Occipital lobe (tissue), 2 donors: ENCODE data around the gene PALM. TPM values are rescaled to one million over a fixed set of nuclear protein-coding genes. Genes with fewer than 3 reads are reported as not detected.

Source experiments
- DNase-seq: peaks from one replicate; lab custom pipeline; 2025; lab: John Stamatoyannopoulos, UW
- total RNA-seq: library from RNA; depleted of rRNA; stranded (reverse); fragments of >200 nt; gene quantifications from one replicate; pipeline ENCODE4 v1.2.3, GENCODE V29; 2014

The PALM gene
- total RNA-seq, 1 donor from 2014 or later, result 95.9 TPM

- no peak for DNase-seq
Measured at GRCh38 chr19:778910-779653, 70.3 kb downstream of the PALM start.

- DNase-seq, result no peak
Measured at GRCh38 chr19:780935-781334, 72.2 kb downstream of the PALM start.

GRCh38 chr19:781800-782184, 73.1 kb downstream of the PALM start:
- DNase-seq, result no peak

GRCh38 chr19:782185-782877, 73.6 kb downstream of the PALM start:
- DNase-seq, result no peak

GRCh38 chr19:782878-783668, 74.3 kb downstream of the PALM start:
- DNase-seq, result no peak

GRCh38 chr19:784541-784940, 75.8 kb downstream of the PALM start:
- no peak for DNase-seq

GRCh38 chr19:787536-787935, 78.8 kb downstream of the PALM start:
- DNase-seq, result no peak

GRCh38 chr19:788686-788982, 79.9 kb downstream of the PALM start:
- no peak for DNase-seq

- DNase-seq, result no peak
Measured at GRCh38 chr19:788983-789700, 80.4 kb downstream of the PALM start.

GRCh38 chr19:789701-790060, 80.9 kb downstream of the PALM start:
- no peak for DNase-seq

- DNase-seq, result no peak
Measured at GRCh38 chr19:791007-791566, 82.4 kb downstream of the PALM start.

- DNase-seq, result no peak
Measured at GRCh38 chr19:791567-792305, 83.0 kb downstream of the PALM start.

- no peak for DNase-seq
Measured at GRCh38 chr19:792306-792885, 83.7 kb downstream of the PALM start.

- DNase-seq, result no peak
Measured at GRCh38 chr19:793806-794205, 85.1 kb downstream of the PALM start.

GRCh38 chr19:795073-795611, 86.4 kb downstream of the PALM start:
- no peak for DNase-seq

- DNase-seq, result no peak
Measured at GRCh38 chr19:795691-796581, 87.2 kb downstream of the PALM start.

GRCh38 chr19:796692-797527, 88.2 kb downstream of the PALM start, which contains the start of gene PTBP1:
Gene PTBP1 (plus strand): TSS chr19:797452. CDS start chr19:797498, 46 bp downstream.
- DNase-seq, result peak; percentile 100
